Suppressor macrophage (primary cell): ENCODE measurements around the gene AMN.
A peak's percentile ranks its signal among the peaks of the same experiment; 100 is the strongest.

Experiments used
- DNase-seq, 4 experiments: peaks; one replicate each; pipeline ENCODE4 v3.0.0-alpha.2; 2020 to 2022

AMN gene

GRCh38 chr14:102945346-102946130 is 23.1 kb downstream of the AMN start:
- no peak for DNase-seq

- DNase-seq: no peak
Measured at GRCh38 chr14:102947321-102948103, 25.0 kb downstream of the AMN start.

- no peak for DNase-seq
Measured at GRCh38 chr14:102948698-102949061, 26.2 kb downstream of the AMN start.

GRCh38 chr14:102949062-102949800 is 26.8 kb downstream of the AMN start:
- DNase-seq: peak; percentile 59 to 85 (median 72)

- DNase-seq: no peak
Measured at GRCh38 chr14:102949801-102950451, 27.5 kb downstream of the AMN start.

- no peak for DNase-seq
Measured at GRCh38 chr14:102951034-102951433, 28.6 kb downstream of the AMN start.

- no peak for DNase-seq
Measured at GRCh38 chr14:102951799-102952198, 29.3 kb downstream of the AMN start.

GRCh38 chr14:102952276-102952675 is 29.8 kb downstream of the AMN start:
- DNase-seq: no peak

GRCh38 chr14:102953100-102953499 is 30.6 kb downstream of the AMN start:
- no peak for DNase-seq

- DNase-seq: no peak
Measured at GRCh38 chr14:102954081-102954789, 31.8 kb downstream of the AMN start.

GRCh38 chr14:102955636-102956408 is 33.4 kb downstream of the AMN start:
- DNase-seq: no peak

GRCh38 chr14:102957222-102957621 is 34.8 kb downstream of the AMN start:
- peak in 2 of 4 experiments; percentile 16 to 19 for DNase-seq

GRCh38 chr14:102958461-102958860 is 36.0 kb downstream of the AMN start:
- DNase-seq: no peak

GRCh38 chr14:102962111-102962627 is 39.7 kb downstream of the AMN start:
- no peak for DNase-seq

- DNase-seq: no peak
Measured at GRCh38 chr14:102964152-102964730, 41.8 kb downstream of the AMN start.

GRCh38 chr14:102965282-102965681 is 42.8 kb downstream of the AMN start:
- DNase-seq: peak in 2 of 4 experiments; percentile 10 to 37

GRCh38 chr14:102965971-102966655 is 43.6 kb downstream of the AMN start:
- DNase-seq: peak; percentile 32 to 63 (median 48)

- no peak for DNase-seq
Measured at GRCh38 chr14:102966681-102967505, 44.4 kb downstream of the AMN start.

- DNase-seq: no peak
Measured at GRCh38 chr14:102967506-102967795, 45.0 kb downstream of the AMN start.
